Transverse colon (tissue), 4 donors: ENCODE results near the gene VARS1.

Experiments
- CTCF ChIP-seq, 5 experiments: fragments of 200-600 bp in 3 of 5; fragments of 450-650 bp in 2 of 5; sonication (generic) in 3 of 5; IDR thresholded peaks; 1 replicate in 2 of 5; 2 replicates in 3 of 5; pipeline ENCODE4 v1.5.1; 2016 to 2017; ENCODE audit warnings: antibody characterized with exemption in 5 of 5, inconsistent platforms in 3 of 5, mild to moderate bottlenecking in 2 of 5, moderate library complexity in 1 of 5
- POLR2A ChIP-seq: fragments of 450-650 bp; IDR thresholded peaks from one replicate; pipeline ENCODE4 v1.6.1; 2016; ENCODE audit warnings: antibody characterized with exemption, mild to moderate bottlenecking, moderate library complexity
- POLR2AphosphoS5 ChIP-seq, 3 donors: sonication (generic); formaldehyde crosslinking; IDR thresholded peaks; one replicate each; pipeline ENCODE4 v1.6.1; 2016; ENCODE audit warnings: antibody characterized with exemption in 3 of 3

GRCh38 chr6:31761343-31761742, 34.2 kb downstream of the VARS1 start:
- TF ChIP-seq CTCF (IDR thresholded peaks at IDR 0.05): no peak
- TF ChIP-seq POLR2A: no peak
- TF ChIP-seq POLR2AphosphoS5 (IDR thresholded peaks at IDR 0.05): no peak
